Bronchial epithelial cell (primary cell): ENCODE data around the gene CTU2. TPM values are rescaled to one million over a fixed set of nuclear protein-coding genes. Genes with fewer than 3 reads are reported as not detected.
A peak's percentile ranks its signal among the peaks of the same experiment; 100 is the strongest.

ENCODE experiments used
- DNase-seq: peaks from one replicate; pipeline ENCODE4 v3.0.0-alpha.2; 2010; ENCODE audit warnings: low read depth
- FAIRE-seq: peaks from 2 replicates; lab custom pipeline; 2011; peaks lifted over from hg19 to GRCh38; lab: Jason Lieb, UNC
- H3K27me3 ChIP-seq: 2 replicates; pipeline ENCODE4 v1.5.1; 2011; ENCODE audit warnings: low read length; ENCODE audit not compliant: control insufficient read depth, insufficient read depth
- H3K36me3 ChIP-seq: 2 replicates; pipeline ENCODE4 v1.5.1; 2011; ENCODE audit warnings: low read length; ENCODE audit not compliant: control insufficient read depth, insufficient read depth
- H3K4me3 ChIP-seq: 2 replicates; pipeline ENCODE4 v1.5.1; 2011; ENCODE audit warnings: mild to moderate bottlenecking, low read depth, low read length, control low read depth
- CTCF ChIP-seq: IDR thresholded peaks from 2 replicates; pipeline ENCODE4 v1.5.1; 2011; ENCODE audit warnings: mild to moderate bottlenecking, moderate library complexity, low read length, control low read depth, inconsistent platforms; ENCODE audit not compliant: insufficient read depth, severe bottlenecking
- total RNA-seq: library from RNA; depleted of rRNA; stranded (reverse); fragments of >200 nt; gene quantifications from 2 replicates; pipeline ENCODE4 v1.2.1, GENCODE V29; 2014

Gene CTU2
- total RNA-seq, 1 donor from 2014 or later = 31.1 TPM

GRCh38 chr16:88688013-88688778, 18.1 kb upstream of the CTU2 start:
- no peaks in the 10 kb centered on the region for H3K36me3 ChIP-seq
- no peak overlapping the region for H3K4me3 ChIP-seq
- no peak for TF ChIP-seq CTCF
- DNase-seq (peak; percentile 74), FAIRE-seq (no peak)
- H3K27me3 ChIP-seq = no peaks in the 10 kb centered on the region

GRCh38 chr16:88690341-88691128, 15.8 kb upstream of the CTU2 start:
- no peak for FAIRE-seq
- Histone ChIP-seq H3K4me3 (no peak overlapping the region), H3K27me3 (no peaks in the 10 kb centered on the region), H3K36me3 (no peaks in the 10 kb centered on the region)
- no peak for DNase-seq
- TF ChIP-seq CTCF = no peak

- TF ChIP-seq CTCF = no peak
- Histone ChIP-seq H3K4me3 (no peak overlapping the region), H3K27me3 (no peaks in the 10 kb centered on the region), H3K36me3 (peaks cover 2% of the 10 kb centered on the region)
- FAIRE-seq (no peak), DNase-seq (no peak)
Observed at GRCh38 chr16:88691129-88691813, 15.0 kb upstream of the CTU2 start.

- FAIRE-seq (no peak), DNase-seq (no peak)
- H3K36me3 ChIP-seq = peaks cover 2% of the 10 kb centered on the region
- no peak overlapping the region for H3K4me3 ChIP-seq
- no peak for TF ChIP-seq CTCF
- no peaks in the 10 kb centered on the region for H3K27me3 ChIP-seq
Observed at GRCh38 chr16:88691924-88692560, 14.3 kb upstream of the CTU2 start.

GRCh38 chr16:88692861-88693260, 13.4 kb upstream of the CTU2 start:
- H3K36me3 ChIP-seq = peaks cover 3% of the 10 kb centered on the region
- TF ChIP-seq CTCF = no peak
- no peak overlapping the region for H3K4me3 ChIP-seq
- H3K27me3 ChIP-seq = no peaks in the 10 kb centered on the region
- DNase-seq (no peak), FAIRE-seq (no peak)
